Activated CD4-positive, alpha-beta T cell treated with anti-CD3 and anti-CD28 coated beads for 4 hours (primary cell): ENCODE measurements around the gene RPH3AL.

Experiments
- DNase-seq, 2 donors: peaks; one replicate each; pipeline ENCODE4 v3.0.0-alpha.2; 2020

The RPH3AL gene

DNA sequence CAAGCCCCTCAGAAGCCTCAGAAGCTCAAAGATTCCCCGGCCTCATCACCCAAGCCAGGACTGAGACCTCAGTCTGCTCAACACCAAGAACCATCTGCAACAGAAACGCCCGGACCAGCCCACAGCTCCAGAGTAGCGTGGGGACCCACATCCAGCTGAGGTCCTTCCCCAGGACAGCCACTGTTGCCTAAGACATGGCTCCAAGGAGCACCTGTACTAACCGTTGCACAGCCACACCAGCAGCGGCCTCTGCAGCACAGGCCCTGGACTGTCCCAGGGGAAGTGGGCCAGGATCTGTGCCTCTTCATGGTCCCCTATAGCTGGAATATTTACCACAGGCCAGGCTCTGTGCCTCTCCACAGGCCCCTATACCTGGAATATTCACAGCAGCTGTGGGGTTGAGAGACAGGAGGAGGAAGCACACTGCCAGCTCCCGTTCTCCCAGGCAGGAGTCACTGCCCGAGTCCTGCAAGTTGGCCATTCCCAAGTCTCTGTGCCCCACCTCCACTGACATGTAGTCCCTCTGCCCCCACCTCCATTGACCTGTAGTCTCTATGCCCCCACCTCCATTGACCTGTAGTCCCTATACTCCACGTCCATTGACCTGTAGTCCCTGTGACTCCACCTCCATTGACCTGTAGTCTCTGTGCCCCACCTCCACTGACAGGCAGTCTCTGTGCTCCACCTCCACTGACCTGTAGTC is 38.5 kb downstream of the RPH3AL start:
- DNase-seq, result no peak

- DNase-seq, result no peak
Observed at GRCh38 chr17:313231-313630, 39.4 kb downstream of the RPH3AL start.

- no peak for DNase-seq
Observed at GRCh38 chr17:312476-313148, 40.0 kb downstream of the RPH3AL start.

- DNase-seq, result no peak
Observed at GRCh38 chr17:311119-311782, 41.4 kb downstream of the RPH3AL start.

- DNase-seq, result no peak
Observed at GRCh38 chr17:310111-311010, 42.2 kb downstream of the RPH3AL start.

DNA sequence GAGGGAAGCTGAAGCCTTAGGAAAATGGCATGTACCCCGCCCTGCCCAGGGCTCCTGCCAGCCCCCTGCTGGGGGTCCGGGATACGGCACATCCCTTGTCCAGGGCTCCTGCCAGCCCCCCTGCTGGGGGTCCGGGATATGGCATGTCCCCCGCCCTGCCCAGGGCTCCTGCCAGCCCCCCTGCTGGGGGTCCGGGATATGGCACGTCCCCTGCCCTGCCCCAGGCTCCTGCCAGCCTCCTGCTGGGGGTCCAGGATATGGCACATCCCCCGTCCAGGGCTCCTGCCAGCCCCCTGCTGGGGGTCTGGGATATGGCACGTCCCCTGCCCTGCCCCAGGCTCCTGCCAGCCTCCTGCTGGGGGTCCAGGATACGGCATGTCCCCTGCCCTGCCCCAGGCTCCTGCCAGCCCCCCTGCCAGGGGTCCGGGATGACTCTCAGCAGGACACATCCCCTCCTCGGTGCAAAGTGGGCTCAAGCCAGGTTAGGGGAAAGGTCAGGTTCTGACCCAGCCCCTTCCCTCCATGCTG is 43.2 kb downstream of the RPH3AL start:
- no peak for DNase-seq

- DNase-seq, result no peak
Observed at GRCh38 chr17:307741-308507, 44.7 kb downstream of the RPH3AL start.

DNA sequence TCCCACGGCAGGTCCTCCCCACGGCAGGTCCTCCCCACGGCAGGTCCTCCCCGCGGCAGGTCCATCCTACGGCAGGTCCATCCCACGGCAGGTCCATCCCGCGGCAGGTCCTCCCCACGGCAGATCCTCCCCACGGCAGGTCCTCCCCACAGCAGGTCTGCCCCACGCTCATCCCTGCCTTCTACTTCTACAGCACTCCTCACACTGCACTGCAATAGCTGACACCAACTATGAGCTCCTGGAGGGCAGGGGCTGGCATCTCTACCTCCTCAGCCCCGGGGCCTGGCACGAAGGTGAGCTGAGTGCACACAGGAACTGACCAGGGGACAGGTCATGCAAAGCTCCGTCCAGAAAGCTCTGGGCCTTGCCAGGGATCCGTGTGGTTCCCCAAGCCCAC is 45.3 kb downstream of the RPH3AL start:
- DNase-seq, result no peak

DNA sequence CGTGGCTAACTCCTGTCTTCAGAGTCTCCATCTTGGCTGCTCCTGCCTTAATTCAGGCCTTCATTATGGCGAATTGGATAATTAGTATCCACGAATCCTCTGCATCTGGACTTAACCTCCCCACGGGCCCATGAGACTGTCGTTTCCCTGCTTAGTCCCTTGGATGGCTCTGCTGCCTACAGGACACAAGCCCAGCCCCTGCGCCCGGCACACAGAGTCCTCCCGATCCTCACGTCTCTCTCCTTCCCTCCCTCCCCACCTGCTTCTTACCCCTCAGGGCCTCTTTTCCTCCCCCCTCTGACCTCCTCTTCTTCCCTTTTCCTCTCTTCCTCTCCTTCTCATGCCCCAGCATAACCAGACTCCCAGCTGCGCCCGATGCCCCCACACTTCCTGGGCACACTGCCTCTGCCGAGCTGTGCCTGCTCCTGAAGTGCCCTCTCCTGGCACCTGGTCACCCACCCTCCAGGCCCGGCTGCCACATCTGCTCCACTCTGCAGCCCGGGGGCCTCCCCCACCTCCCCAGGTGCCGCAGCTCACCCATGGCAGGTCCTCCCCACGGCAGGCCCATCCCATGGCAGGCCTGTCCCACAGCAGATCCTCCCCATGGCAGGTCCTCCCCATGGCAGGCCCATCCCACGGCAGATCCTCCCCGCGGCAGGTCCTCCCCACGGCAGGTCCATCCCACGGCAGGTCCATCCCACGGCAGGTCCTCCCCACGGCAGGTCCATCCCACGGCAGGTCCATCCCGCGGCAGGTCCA is 45.9 kb downstream of the RPH3AL start:
- no peak for DNase-seq

DNA sequence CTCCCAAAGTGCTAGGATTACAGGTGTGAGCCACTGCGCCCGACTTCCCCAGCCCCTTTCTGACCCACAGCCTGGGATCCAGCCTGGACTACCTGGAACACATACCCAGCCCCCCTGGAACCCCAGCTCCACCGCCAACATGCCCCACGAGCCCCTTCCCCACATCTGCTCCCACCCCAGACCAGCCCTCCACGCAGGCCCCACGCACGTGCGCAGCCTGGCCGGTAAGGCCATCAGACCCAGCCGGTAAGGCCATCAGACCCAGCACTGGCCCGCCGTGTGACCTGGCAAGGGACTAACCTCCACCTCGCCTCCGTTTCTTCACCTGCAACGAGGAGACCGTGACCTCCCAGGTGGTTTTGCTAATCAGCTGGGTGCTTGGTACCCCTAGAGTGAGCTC is 46.5 kb downstream of the RPH3AL start:
- no peak for DNase-seq

DNA sequence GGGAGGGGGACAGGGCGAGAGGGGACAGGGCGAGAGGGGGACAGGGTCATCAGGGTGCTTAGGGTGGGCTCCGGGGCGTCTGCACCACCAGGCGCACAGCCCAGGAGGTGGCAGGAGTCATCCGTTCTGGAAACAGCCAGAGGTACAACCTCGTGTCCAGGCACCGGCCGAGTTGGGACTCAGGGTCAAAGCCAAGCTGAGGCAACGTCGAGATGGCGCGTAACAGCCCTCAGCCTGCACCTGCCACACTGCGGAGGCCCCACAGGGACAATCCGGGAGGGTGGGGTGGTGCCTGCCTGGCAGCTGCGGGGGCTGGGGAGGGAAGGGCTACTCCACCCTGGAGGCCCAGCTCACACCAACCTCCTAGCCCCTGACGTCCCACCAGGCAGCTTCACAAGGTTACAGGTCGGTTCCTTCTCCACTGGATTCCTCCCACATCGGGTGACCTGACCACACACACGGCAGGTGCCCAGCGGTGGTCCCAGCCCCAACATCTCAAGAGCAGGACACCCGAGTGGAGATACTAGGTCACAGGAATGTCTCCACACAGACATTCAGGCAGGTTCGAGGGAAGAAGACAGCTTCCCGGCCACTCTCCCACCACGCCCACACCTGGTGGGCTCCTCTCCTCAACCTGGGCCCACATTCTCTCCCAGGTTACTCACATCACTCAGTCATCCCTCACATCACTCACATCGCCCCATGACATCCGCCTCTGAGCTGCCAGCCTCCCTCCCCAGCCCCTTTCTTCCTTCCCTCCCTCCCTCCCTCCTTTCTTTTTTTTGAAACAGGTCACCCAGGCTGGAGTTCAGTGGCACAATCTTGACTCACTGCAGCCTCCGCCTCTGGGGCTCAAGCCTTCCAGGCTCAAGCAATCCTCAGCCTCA is 47.3 kb downstream of the RPH3AL start:
- no peak for DNase-seq

DNA sequence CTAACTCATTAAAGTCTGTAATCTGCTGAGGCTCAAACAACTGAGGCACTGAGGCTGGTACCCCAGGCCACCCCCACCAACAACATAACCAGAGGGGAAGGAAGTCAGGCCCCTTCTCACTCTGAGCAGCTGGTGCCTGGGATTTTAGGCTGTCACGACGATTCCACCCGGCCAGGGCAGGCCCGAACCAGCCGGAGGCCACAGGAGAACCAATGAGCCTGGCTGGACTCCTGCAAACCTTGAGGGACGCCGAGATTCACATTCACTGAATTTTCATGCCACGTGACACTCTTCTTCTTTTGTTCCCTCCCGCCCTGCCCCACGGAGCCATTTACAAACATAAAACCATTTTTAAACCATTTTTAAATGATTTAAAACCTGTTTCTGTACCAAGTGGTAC is 48.1 kb downstream of the RPH3AL start:
- no peak for DNase-seq

- no peak for DNase-seq
Observed at GRCh38 chr17:303168-303567, 49.4 kb downstream of the RPH3AL start.

- no peak for DNase-seq
Observed at GRCh38 chr17:302300-302698, 50.3 kb downstream of the RPH3AL start.

GRCh38 chr17:301681-302299 is 50.8 kb downstream of the RPH3AL start:
- DNase-seq, result no peak

DNA sequence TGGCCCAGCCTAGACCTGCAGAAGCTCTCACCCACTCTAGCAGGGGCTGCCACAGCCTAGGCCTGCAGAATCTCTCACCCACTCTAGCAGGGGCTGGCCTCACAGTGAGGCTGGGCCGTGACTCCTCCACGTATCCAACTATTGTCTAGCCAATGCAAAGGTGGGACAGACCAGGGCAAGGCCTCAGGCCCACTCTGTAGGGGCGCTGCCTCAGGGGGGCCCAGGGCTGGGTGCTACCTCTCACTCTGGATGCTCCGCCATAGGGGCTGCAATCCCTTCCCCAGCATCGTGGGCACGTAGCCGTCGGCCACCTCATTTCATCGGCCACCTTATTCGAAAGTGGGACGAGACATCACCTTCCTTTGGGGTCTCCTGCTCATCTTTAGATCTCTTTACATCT is 51.7 kb downstream of the RPH3AL start:
- DNase-seq, result no peak

- DNase-seq, result no peak
Observed at GRCh38 chr17:299546-299945, 53.1 kb downstream of the RPH3AL start.

DNA sequence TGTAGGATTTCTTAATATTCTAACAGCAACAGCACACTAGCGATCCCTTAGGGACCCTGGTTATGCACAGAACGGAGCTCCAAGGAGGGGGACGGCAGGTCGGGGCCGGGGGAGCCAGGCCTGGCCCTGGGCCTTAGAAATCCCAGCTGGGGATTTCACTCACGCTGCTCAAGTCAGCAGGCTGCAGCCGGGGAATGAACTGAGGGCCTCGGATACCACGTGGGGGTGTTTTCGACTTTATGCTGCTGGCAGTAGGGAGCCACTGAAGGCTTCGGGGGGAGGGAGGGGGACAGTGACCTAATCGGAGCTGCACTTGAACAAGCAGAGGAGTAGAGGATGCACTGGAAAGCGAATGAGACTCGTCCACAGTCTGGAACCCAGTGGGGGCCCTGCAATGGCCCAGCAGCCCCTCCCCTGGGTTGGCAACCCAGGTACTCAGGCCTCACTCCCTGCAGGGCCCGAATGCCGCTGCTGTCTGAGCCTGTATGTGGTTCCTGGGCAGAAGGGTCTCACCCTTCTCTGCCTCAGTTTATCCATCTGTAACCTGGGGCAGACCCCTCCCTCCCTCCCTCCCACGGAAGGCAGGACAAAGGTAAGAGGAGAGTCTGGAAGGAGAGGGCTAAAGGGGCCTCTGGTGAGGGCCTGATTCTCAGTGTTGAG is 53.7 kb downstream of the RPH3AL start:
- no peak for DNase-seq

DNA sequence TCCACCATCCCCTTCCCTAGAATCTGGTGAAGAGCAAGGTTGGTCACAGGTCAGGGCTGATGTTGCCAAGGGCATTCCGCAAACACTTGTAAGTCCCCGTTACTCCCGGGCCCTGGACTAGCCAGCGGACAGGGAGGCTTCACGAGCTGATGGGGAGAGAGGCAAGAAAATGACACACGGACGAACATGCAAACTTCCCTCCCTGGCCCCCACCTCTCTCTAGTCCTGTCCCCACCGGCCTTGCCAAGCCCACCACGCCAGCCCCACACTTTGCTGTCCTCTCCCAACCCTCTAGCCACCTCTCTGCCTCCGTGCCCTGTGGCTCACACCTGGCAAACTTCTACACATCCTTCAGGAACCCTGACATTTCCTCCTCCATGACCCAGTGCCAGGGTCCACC is 54.8 kb downstream of the RPH3AL start:
- no peak for DNase-seq
